ENCODE data around the gene LAG3.

The LAG3 gene

DNA sequence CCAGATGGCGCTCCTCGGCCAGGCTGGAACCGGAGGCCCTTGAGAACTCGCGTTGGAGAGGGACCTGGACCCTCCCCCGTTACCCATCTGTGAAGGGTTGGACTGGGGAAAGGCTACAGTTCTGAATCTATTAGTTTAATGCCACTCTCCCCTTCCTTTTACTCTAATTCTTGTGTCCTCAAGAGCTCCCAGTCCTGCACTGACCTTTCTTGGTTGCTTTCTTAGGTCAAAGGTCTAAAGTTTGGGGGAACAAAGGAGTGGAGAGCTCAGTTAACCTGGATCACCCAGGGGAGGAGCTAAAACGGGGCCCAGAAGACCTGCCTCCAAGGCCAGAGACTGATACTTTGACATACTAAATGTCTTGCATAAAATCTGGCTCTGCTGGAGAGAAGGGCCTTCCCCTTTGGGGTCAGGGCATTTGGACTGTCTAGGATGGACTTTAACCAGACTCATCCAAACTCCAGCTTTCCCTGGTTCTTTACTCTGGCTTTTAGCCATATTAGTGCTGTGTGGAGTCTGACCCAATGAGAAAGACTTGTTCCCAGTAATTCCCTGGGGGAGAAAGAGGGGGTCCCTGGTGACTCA is 18.5 kb upstream of the LAG3 start:
- no peak for DNase-seq

- DNase-seq = no peak
Measured at GRCh38 chr12:6754411-6754810, 17.9 kb upstream of the LAG3 start.

GRCh38 chr12:6757028-6757690 is 15.2 kb upstream of the LAG3 start:
- DNase-seq = no peak

- no peak for DNase-seq
Measured at GRCh38 chr12:6758506-6759095, 13.7 kb upstream of the LAG3 start.

GRCh38 chr12:6759741-6760140 is 12.6 kb upstream of the LAG3 start:
- no peak for DNase-seq

GRCh38 chr12:6763380-6763779 is 8.9 kb upstream of the LAG3 start:
- DNase-seq = no peak

- DNase-seq = peak; percentile 64
Measured at GRCh38 chr12:6764011-6764828, 8.1 kb upstream of the LAG3 start.

- DNase-seq = no peak
Measured at GRCh38 chr12:6765048-6765633, 7.2 kb upstream of the LAG3 start.

- DNase-seq = no peak
Measured at GRCh38 chr12:6765634-6766581, 6.4 kb upstream of the LAG3 start, which contains the start of gene PTMS. Gene PTMS, plus strand, starts transcription at chr12:6766363. Its CDS starts 343 bp downstream, at chr12:6766706.

GRCh38 chr12:6766651-6767349 is 5.5 kb upstream of the LAG3 start:
- DNase-seq = no peak

GRCh38 chr12:6767353-6768319 is 4.7 kb upstream of the LAG3 start:
- no peak for DNase-seq

GRCh38 chr12:6768437-6768914 is 3.8 kb upstream of the LAG3 start:
- no peak for DNase-seq

DNA sequence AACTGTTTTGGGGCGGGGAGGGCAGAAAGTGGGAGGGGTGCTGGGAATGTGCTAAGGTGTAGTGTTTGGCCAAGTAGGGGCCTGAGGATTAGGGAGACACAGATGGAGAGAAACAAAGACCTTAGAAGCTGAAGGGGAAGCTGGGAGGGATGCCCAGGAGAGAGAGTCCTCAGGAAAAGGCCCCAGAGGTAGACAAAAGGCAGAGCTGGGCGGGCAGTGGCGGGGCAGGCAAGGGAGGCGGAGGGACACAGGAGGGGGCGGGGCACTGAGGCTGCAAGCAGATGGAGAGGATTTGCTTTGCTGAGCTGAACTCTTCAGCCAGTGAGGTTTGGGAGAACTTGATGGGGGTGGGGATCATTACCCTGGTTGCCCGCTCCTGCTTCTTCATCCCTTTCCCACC is 3.3 kb upstream of the LAG3 start:
- no peak for DNase-seq

- DNase-seq = no peak
Measured at GRCh38 chr12:6769666-6770065, 2.7 kb upstream of the LAG3 start.

DNA sequence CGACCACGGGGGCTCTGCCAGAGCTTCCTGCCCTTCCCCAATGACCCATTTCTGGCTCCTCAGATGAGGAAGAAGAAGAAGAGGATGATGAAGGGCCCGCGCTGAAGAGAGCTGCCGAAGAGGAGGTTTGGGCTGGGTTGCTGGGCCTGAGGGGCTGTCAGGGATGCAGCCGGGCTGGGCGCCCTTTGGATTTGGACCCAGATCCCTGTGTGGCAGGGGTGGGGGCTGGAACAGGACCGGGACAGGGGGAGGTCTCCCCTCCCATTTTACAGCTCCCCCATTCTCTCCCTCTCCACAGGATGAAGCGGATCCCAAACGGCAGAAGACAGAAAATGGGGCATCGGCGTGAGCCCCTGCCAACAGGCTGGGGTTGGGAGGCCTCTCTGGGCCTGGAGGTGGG is 2.2 kb upstream of the LAG3 start:
- DNase-seq = no peak

DNA sequence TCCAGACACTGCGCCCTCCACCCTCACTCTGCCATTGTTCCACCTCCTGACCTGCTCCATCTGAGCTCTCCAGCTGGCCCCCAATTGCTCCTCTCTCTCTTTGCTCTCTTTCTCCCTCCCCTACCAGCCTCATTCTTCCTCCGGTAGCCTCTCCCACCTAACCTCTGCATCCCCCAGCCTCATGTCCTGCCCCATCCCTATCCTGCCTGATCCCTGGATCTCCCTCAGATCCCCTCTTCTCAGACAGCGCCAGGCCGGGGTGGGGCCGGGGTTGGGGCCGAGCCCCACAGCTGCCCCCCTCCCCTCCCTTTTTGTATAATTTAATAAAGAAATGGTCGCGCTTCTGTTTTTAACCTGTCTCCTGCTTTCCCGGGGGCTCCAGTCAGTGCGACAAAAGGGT is 1.7 kb upstream of the LAG3 start:
- DNase-seq = no peak

DNA sequence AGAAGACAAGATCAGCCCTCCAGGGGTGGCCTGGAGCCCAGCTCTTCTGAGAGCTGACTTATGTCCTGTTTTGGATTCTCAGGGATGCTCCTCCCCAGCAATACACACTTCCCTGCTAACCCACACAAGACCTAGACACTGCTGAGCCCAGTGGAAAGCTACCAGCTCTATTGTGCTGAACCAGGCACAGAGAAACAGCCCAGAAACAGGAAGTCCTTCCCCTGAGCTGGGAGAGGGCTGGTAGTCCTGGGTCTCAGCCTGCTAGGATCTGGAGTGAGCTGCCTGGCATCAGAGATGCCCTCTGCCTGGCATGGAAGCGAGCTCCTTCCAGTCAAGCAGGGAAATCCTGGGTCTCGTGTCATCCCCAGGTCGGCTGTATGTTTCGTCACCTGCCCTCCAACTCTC is 1.2 kb upstream of the LAG3 start:
- no peak for DNase-seq

DNA sequence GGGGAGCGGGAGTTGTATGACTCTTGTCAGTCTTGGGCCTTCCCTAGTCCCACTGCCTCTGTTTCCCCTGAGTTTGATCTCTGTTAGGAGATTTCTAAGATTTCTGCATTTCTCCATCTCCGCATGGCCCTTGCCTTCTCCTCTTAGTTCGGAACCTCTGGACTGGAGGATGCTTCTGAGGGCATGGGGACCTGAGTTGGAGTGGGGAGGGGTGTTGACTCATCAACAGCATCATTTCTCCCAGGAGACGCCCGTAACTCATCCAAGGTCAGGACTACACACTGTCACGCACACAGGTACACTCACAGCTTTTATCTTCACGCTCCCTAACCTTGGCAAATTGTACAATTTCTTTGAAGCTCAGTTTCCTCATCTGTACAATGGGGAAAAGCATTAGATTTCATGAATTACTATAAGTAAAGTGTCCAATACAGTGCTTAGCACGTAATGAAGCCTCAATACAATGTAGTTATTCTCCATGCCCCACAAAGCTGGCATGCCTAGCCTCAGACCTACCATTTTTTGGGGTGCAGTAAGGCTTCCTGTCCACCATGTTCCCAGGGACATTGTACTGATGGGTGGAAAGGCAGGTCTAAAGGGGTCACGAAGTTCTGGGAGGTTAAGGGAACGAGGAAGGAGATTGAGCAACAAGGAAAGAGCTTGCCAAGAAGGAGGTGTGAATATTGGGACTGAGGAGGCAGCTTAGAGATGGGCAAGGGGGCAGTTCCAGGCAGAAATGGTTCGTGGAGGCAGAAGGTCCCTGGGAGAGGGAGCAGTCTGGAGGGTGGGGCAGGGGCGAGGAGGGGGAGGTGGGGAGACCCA is 600 bp upstream of the LAG3 start:
- DNase-seq = no peak

All from stimulated activated CD4-positive, alpha-beta T cell treated with anti-CD3 and anti-CD28 coated beads, Interleukin-1b, Interleukin-23, amount 100 ng/mL, for 48 hours (primary cell).